Mucosa of rectum (tissue), 2 donors: Measurements from ENCODE around the gene MRAP2.
"Not testable (repeated sequence)": the region's sequence is repeated elsewhere in the genome, so short reads cannot be mapped to it uniquely, and the experiment has no call there.

Experiments
- H3K27ac ChIP-seq, 2 donors: one replicate each; pipeline ENCODE4 v1.7.0; 2013; ENCODE audit warnings: inconsistent platforms in 2 of 2, low read depth in 2 of 2, low read length in 2 of 2
- H3K27me3 ChIP-seq, 2 donors: one replicate each; pipeline ENCODE4 v1.7.0; 2013; ENCODE audit warnings: low read length in 2 of 2; ENCODE audit not compliant: control insufficient read depth in 2 of 2, insufficient read depth in 2 of 2
- H3K36me3 ChIP-seq, 2 donors: one replicate each; pipeline ENCODE4 v1.7.0; 2013; ENCODE audit warnings: low read length in 2 of 2; ENCODE audit not compliant: control insufficient read depth in 2 of 2, insufficient read depth in 2 of 2
- H3K4me1 ChIP-seq, 2 donors: one replicate each; pipeline ENCODE4 v1.7.0; 2013; ENCODE audit warnings: low read length in 2 of 2, mild to moderate bottlenecking in 1 of 2; ENCODE audit not compliant: control insufficient read depth in 2 of 2, insufficient read depth in 2 of 2
- H3K4me3 ChIP-seq, 2 donors: one replicate each; pipeline ENCODE4 v1.7.0; 2013; ENCODE audit warnings: low read length in 2 of 2
- H3K9ac ChIP-seq, 2 donors: one replicate each; pipeline ENCODE4 v1.7.0; 2013; ENCODE audit warnings: low read length in 2 of 2, low read depth in 1 of 2, mild to moderate bottlenecking in 1 of 2
- H3K9me3 ChIP-seq, 2 donors: one replicate each; pipeline ENCODE4 v1.7.0; 2013; ENCODE audit warnings: low read length in 2 of 2; ENCODE audit not compliant: control insufficient read depth in 2 of 2
- donor health status: healthy.
- donor health status: Normal muscosa, but diverticular disease.

The MRAP2 gene

GRCh38 chr6:84119277-84119676 lies 85.7 kb downstream of the MRAP2 start:
- no peaks in the 10 kb centered on the region for H3K4me1 ChIP-seq
- H3K36me3 ChIP-seq, result no peaks in the 10 kb centered on the region
- H3K27ac ChIP-seq, result no peak overlapping the region
- no peak overlapping the region for H3K9ac ChIP-seq
- H3K27me3 ChIP-seq, result no peaks in the 10 kb centered on the region
- H3K4me3 ChIP-seq, result no peak overlapping the region
- no peaks in the 10 kb centered on the region for H3K9me3 ChIP-seq

- Histone ChIP-seq H3K27me3 (no peaks in the 10 kb centered on the region), H3K36me3 (peaks cover 8 to 12% of the 10 kb centered on the region in 2 donors), H3K27ac (no peak overlapping the region), H3K4me1 (no peaks in the 10 kb centered on the region), H3K4me3 (no peak overlapping the region), H3K9ac (no peak overlapping the region), H3K9me3 (no peaks in the 10 kb centered on the region)
These were observed 89.6 kb downstream of the MRAP2 start for GRCh38 chr6:84123186-84123585.

DNA sequence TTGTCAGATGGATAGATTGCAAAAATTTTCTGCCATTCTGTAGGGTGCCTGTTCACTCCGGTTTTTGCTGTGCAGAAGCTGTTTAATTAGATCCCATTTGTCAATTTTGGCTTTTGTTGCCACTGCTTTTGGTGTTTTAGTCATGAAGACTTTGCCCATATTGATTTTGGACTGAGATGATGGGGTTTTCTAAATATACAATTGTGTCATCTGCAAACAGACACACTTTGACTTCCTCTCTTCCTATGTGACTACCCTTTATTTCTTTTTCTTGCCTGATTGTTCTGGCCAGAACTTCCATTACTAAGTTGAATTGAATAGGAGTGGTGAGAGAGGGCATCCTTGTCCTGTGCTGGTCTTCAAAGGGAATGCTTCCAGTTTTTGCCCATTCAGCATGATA lies 96.0 kb downstream of the MRAP2 start:
- peaks cover 10 to 11% of the 10 kb centered on the region in 2 donors for H3K36me3 ChIP-seq
- not testable (repeated sequence) for H3K27me3 ChIP-seq, H3K9me3 ChIP-seq

DNA sequence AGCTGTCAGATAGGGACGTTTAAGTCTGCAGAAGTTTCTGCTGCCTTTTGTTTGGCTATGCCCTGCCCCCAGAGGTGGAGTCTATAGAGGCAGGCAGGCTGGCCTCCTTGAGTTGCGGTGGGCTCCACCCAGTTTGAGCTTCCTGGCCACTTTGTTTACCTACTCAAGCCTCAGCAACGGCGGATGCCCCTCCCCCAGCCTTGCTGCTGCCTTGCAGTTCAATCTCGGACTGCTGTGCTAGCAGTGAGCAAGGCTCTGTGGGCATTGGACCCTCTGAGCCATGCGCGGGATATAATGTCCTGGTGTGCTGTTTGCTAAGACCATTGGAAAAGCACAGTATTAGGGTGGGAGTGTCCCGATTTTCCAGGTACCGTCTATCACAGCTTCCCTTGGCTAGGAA lies 99.8 kb downstream of the MRAP2 start:
- H3K4me1 ChIP-seq, H3K9me3 ChIP-seq, H3K27ac ChIP-seq, H3K9ac ChIP-seq, H3K4me3 ChIP-seq, H3K27me3 ChIP-seq, H3K36me3 ChIP-seq: not testable (repeated sequence)

More for the DNA sequence above, 96.0 kb downstream of the MRAP2 start:
- H3K9ac ChIP-seq, H3K4me1 ChIP-seq, H3K27ac ChIP-seq, H3K4me3 ChIP-seq: not testable (repeated sequence)

DNA sequence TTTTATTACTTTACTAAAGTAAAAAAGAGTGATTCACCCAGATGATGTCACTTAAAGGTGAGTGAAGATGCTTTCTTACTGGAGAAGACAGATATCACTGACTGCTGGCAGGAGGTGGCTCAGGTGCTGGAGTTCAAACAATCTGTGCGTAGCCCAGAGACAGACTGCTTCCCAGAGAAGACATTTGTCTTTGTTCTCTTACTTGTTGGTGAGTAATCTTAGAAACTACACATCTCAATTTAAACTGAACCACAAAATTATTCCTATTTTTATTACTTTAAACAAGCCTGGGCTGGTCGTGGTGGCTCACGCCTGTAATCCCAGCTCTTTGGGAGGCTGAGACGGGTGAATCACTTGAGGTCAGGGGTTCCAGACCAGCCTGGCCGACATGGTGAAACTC lies 101.7 kb downstream of the MRAP2 start:
- no peak overlapping the region for H3K4me3 ChIP-seq
- no peaks in the 10 kb centered on the region for H3K9me3 ChIP-seq
- no peaks in the 10 kb centered on the region for H3K4me1 ChIP-seq
- no peaks in the 10 kb centered on the region for H3K27me3 ChIP-seq
- peaks cover 3% of the 10 kb centered on the region in 2 donors for H3K36me3 ChIP-seq
- H3K27ac ChIP-seq, result no peak overlapping the region
- no peak overlapping the region for H3K9ac ChIP-seq

- no peak overlapping the region for H3K4me3 ChIP-seq
- no peaks in the 10 kb centered on the region for H3K4me1 ChIP-seq
- H3K27me3 ChIP-seq, result no peaks in the 10 kb centered on the region
- no peak overlapping the region for H3K9ac ChIP-seq
- H3K9me3 ChIP-seq, result no peaks in the 10 kb centered on the region
- H3K27ac ChIP-seq, result no peak overlapping the region
- H3K36me3 ChIP-seq, result peaks cover 3% of the 10 kb centered on the region in 2 donors
These were observed 102.9 kb downstream of the MRAP2 start for GRCh38 chr6:84136364-84137050.

DNA sequence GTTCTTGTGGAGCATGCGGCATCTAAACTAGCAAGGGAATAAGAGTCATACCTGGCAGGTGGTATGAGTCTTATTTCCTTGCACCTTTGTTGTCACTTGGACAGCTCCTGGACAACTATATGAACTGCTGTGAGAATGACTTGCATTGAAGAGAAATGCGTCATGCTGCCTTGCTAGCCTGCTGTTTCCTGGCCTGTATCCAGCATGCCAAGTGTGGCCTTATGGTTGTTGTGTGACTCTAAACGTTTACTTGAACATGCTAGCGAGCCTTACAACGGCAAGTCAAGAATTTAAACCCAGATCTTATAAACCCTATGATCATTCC lies 103.4 kb downstream of the MRAP2 start:
- H3K9ac ChIP-seq, result no peak overlapping the region
- H3K27me3 ChIP-seq, result no peaks in the 10 kb centered on the region
- no peak overlapping the region for H3K4me3 ChIP-seq
- H3K36me3 ChIP-seq, result peaks cover 3% of the 10 kb centered on the region in 2 donors
- H3K9me3 ChIP-seq, result no peaks in the 10 kb centered on the region
- H3K4me1 ChIP-seq, result no peaks in the 10 kb centered on the region
- H3K27ac ChIP-seq, result no peak overlapping the region

DNA sequence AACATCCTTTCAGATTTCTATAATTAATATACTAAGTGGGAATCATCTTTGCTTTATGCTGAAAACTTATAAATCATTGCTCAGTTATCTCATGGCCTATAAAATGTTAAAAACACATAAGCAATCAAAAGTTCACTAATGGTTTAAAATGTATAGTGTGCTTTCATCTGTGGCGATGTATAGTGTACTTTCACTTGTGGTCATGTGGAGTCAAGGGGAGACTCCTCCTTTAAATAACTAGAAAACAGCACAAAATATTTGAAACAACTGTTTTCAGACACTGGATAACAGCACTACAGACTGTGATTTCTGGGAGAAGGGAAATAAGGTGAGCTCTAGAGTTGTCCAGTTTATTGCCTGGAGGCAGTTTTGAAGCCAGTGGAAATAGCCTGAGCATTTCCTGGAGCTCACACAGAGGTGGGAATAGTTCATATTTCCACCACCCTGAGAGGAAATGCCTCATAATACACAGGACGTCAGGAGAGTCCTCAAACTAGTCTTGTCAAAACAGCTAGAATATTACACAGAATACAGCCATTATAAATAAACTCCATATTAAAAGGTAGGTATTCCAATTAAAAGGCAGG lies 104.5 kb downstream of the MRAP2 start:
- Histone ChIP-seq H3K4me3 (no peak overlapping the region), H3K27me3 (no peaks in the 10 kb centered on the region), H3K27ac (no peak overlapping the region), H3K36me3 (peaks cover 3% of the 10 kb centered on the region in 2 donors), H3K9ac (no peak overlapping the region), H3K9me3 (no peaks in the 10 kb centered on the region), H3K4me1 (no peaks in the 10 kb centered on the region)

- Histone ChIP-seq H3K9me3 (no peaks in the 10 kb centered on the region), H3K27me3 (no peaks in the 10 kb centered on the region), H3K4me1 (no peaks in the 10 kb centered on the region), H3K36me3 (peaks cover 0 to 3% of the 10 kb centered on the region in 2 donors), H3K27ac (no peak overlapping the region), H3K4me3 (no peak overlapping the region), H3K9ac (no peak overlapping the region)
These were observed 105.7 kb downstream of the MRAP2 start for GRCh38 chr6:84139311-84139710.
